Activated naive CD4-positive, alpha-beta T cell (primary cell): Measurements from ENCODE around the gene COL19A1.

Source experiments
- DNase-seq, 4 experiments: peaks; one replicate each; lab custom pipeline; 2025; lab: John Stamatoyannopoulos, UW

Gene COL19A1

GRCh38 chr6:70225055-70225454 lies 358.7 kb downstream of the COL19A1 start:
- no peak for DNase-seq

GRCh38 chr6:70231311-70231710 lies 365.0 kb downstream of the COL19A1 start:
- no peak for DNase-seq

- DNase-seq = no peak
Measured at GRCh38 chr6:70234561-70235236, 368.3 kb downstream of the COL19A1 start.

- DNase-seq = no peak
Measured at GRCh38 chr6:70236343-70236742, 370.0 kb downstream of the COL19A1 start.

- no peak for DNase-seq
Measured at GRCh38 chr6:70241031-70241430, 374.7 kb downstream of the COL19A1 start.

- DNase-seq = no peak
Measured at GRCh38 chr6:70241991-70242420, 375.6 kb downstream of the COL19A1 start.

- DNase-seq = no peak
Measured at GRCh38 chr6:70246118-70246517, 379.8 kb downstream of the COL19A1 start.

- DNase-seq = no peak
Measured at GRCh38 chr6:70252604-70253003, 386.2 kb downstream of the COL19A1 start.

- DNase-seq = no peak
Measured at GRCh38 chr6:70253923-70254322, 387.6 kb downstream of the COL19A1 start.

- no peak for DNase-seq
Measured at GRCh38 chr6:70254784-70255183, 388.4 kb downstream of the COL19A1 start.

GRCh38 chr6:70257768-70258273 lies 391.5 kb downstream of the COL19A1 start:
- DNase-seq = no peak

- DNase-seq = no peak
Measured at GRCh38 chr6:70258483-70258882, 392.1 kb downstream of the COL19A1 start.
